Kidney (tissue), 14 donors: ENCODE data around the gene WDFY2. TPM values are rescaled to one million over a fixed set of nuclear protein-coding genes. Genes with fewer than 3 reads are reported as not detected.

Experiments
- DNase-seq, 5 donors: peaks; one replicate each; pipeline ENCODE4 v3.0.0-alpha.2; 2013 to 2020
- FAIRE-seq: peaks from 2 replicates; lab custom pipeline; 2012; peaks lifted over from hg19 to GRCh38; lab: Jason Lieb, UNC
- H3K27ac ChIP-seq, 2 donors: one replicate each; pipeline ENCODE4 v1.7.0; 2013; ENCODE audit warnings: low read depth in 2 of 2, low read length in 2 of 2, inconsistent platforms in 1 of 2
- H3K27me3 ChIP-seq: one replicate; pipeline ENCODE4 v1.7.1; 2013; ENCODE audit warnings: low read length, inconsistent platforms; ENCODE audit not compliant: control insufficient read depth, insufficient read depth
- H3K36me3 ChIP-seq, 3 donors: one replicate each; pipeline versions ENCODE4 v1.7.0 to v1.7.1; 2013; ENCODE audit warnings: low read length in 3 of 3, control low read depth in 1 of 3, inconsistent platforms in 1 of 3; ENCODE audit not compliant: insufficient read depth in 3 of 3, control insufficient read depth in 2 of 3
- H3K4me1 ChIP-seq, 3 donors: one replicate each; pipeline versions ENCODE4 v1.7.0 to v1.7.1; 2013; ENCODE audit warnings: low read length in 3 of 3, inconsistent platforms in 1 of 3, low read depth in 1 of 3; ENCODE audit not compliant: control insufficient read depth in 2 of 3, insufficient read depth in 2 of 3
- H3K4me3 ChIP-seq, 3 donors: one replicate each; pipeline versions ENCODE4 v1.7.0 to v1.8.1; 2013; ENCODE audit warnings: low read length in 3 of 3, control low read depth in 1 of 3, inconsistent platforms in 1 of 3
- H3K9ac ChIP-seq, 3 donors: one replicate each; pipeline versions ENCODE4 v1.7.0 to v1.7.1; 2013; ENCODE audit warnings: low read length in 3 of 3, control low read depth in 1 of 3, inconsistent platforms in 1 of 3
- H3K9me3 ChIP-seq, 3 donors: one replicate each; pipeline versions ENCODE4 v1.7.0 to v1.7.1; 2013; ENCODE audit warnings: low read length in 3 of 3, control low read depth in 1 of 3, inconsistent platforms in 1 of 3; ENCODE audit not compliant: control insufficient read depth in 2 of 3, insufficient read depth in 1 of 3
- intact Hi-C: fragments of 100-400 bp; cut with DNase I; formaldehyde crosslinking; loops from one replicate; pipeline ENCODE4 v1.11.1; 2022
- polyA plus RNA-seq: library from polyadenylated mRNA; stranded (reverse); fragments of 350-450 nt; fragmentation: Illumina TruSeq; extraction: RNeasy Lipid Tissue Mini Kit (QIAGEN cat#74804); gene quantifications from one replicate; pipeline ENCODE4 v1.2.3, GENCODE V29; 2014; ENCODE audit warnings: low read depth, low replicate concordance; ENCODE audit not compliant: insufficient read depth
- total RNA-seq: library from RNA; stranded (reverse); fragmentation: NEBNext Ultra II Directional; extraction: Animal tissue kit (Norgen Biotek cat#: 25700); gene quantifications from one replicate; pipeline ENCODE4 v1.2.1, GENCODE V29; 2021
- TF ChIP-seq, protein P1 (sequence below): IDR thresholded peaks from 3 replicates; pipeline ENCODE4 v1.5.1; 2012; ENCODE audit warnings: mild to moderate bottlenecking, moderate library complexity, borderline replicate concordance; ENCODE audit not compliant: insufficient read depth; ENCODE audit errors: extremely low read depth
- donor health status: control.
- donor health status: control.
- donor health status: control.
- donor health status: control.
- donor health status: control.
- donor health status: DM: yes; HTN: yes; CAD: no.
- donor health status: Normal renal cell carcinoma (clear cell type).

The WDFY2 gene
- total and polyA plus RNA-seq, 2 donors from 2014 or later: 4.8 to 13.0 TPM

DNA sequence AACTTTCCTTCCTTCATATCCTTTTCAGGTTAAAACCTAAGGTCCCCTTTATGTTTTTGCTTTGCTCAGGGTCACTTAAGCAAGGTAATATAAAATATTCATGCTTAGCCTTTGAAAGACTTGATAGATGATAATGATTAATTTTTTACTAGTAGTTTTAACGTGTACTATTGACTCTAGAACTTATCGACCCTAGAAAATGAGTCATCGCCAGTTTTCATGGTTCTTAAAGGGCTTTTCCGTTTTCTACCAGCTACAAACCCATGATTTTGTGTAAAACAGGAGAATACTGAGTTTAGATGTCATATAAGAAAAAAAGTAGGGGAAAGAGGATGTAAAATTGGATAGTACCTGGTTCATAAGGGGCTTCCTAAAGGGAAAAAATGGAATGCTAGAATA is 144.0 kb downstream of the WDFY2 start:
- Histone ChIP-seq H3K27ac (no peak overlapping the region), H3K27me3 (no peaks in the 10 kb centered on the region), H3K4me1 (peaks cover 0 to 13% (median 13%) of the 10 kb centered on the region in 3 donors), H3K4me3 (no peak overlapping the region), H3K9me3 (no peaks in the 10 kb centered on the region), H3K9ac (no peak overlapping the region), H3K36me3 (peaks cover 0 to 7% (median 3%) of the 10 kb centered on the region in 3 donors)
- intact Hi-C loops: no loop called here
- FAIRE-seq (no peak), DNase-seq (no peak)
- TF ChIP-seq, protein P1, sequence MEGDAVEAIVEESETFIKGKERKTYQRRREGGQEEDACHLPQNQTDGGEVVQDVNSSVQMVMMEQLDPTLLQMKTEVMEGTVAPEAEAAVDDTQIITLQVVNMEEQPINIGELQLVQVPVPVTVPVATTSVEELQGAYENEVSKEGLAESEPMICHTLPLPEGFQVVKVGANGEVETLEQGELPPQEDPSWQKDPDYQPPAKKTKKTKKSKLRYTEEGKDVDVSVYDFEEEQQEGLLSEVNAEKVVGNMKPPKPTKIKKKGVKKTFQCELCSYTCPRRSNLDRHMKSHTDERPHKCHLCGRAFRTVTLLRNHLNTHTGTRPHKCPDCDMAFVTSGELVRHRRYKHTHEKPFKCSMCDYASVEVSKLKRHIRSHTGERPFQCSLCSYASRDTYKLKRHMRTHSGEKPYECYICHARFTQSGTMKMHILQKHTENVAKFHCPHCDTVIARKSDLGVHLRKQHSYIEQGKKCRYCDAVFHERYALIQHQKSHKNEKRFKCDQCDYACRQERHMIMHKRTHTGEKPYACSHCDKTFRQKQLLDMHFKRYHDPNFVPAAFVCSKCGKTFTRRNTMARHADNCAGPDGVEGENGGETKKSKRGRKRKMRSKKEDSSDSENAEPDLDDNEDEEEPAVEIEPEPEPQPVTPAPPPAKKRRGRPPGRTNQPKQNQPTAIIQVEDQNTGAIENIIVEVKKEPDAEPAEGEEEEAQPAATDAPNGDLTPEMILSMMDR: no peak

DNA sequence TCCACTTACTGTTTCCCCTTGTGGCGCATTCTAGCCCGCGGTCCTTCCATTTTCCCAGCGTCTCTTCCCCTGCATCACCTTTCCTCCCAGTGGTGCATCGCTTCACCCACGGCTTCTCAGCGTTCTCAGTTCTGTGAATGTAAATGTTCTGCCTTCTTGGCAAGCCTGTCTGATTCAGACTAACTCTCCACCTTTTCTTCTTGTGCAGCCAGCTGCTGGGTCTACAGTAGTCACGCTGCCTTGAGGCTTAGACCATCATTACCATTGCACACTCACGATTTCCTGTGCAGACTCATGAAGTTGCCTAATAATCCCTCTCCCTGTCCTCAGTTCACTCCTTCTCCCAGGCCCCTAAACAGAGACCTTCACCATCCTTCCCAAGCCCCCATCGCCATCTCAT is 144.7 kb downstream of the WDFY2 start:
- TF ChIP-seq, protein P1: no peak
- DNase-seq: no peak
- Histone ChIP-seq H3K9me3 (no peaks in the 10 kb centered on the region), H3K36me3 (peaks cover 0 to 7% (median 3%) of the 10 kb centered on the region in 3 donors), H3K4me1 (peaks cover 0 to 13% (median 13%) of the 10 kb centered on the region in 3 donors), H3K27ac (no peak overlapping the region), H3K9ac (no peak overlapping the region), H3K27me3 (no peaks in the 10 kb centered on the region), H3K4me3 (no peak overlapping the region)
- no peak for FAIRE-seq
- intact Hi-C loops: no loop called here

DNA sequence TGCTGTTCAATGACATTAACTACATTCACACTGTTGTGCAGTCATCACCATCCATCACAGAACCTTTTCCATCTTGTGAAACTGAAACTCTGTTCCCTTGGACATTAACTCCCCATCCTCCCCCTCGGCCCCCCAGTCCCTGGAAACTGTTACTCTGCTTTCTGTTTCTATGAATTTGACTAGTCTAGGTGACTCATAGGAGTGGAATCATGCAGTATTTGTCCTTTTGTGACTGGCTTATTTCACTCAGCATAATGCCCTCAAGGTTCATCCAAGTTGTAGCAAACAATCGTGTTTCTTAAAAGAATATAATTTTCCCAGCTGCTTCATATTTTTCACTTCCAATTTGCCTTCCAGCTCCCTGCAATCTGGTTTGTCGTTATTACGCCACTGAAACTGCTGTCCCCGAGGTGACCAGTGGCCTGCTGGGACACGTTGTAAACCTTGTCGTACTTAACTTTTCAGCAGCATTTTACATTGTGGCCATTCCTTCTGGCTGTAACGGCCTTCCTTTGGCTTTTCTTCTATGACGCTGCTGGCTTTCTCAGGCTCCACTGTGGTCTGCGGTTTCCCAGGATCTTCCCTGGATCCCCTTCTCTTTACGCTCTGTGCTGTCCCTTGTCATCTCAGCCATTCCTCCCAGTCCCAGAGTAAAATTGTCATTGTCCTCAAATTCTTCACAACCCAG is 145.7 kb downstream of the WDFY2 start:
- intact Hi-C loops: no loop called here
- FAIRE-seq (no peak), DNase-seq (peak in 1 of 5 donors; percentile 37)
- TF ChIP-seq, protein P1: no peak
- Histone ChIP-seq H3K9me3 (no peaks in the 10 kb centered on the region), H3K9ac (no peak overlapping the region), H3K27me3 (no peaks in the 10 kb centered on the region), H3K36me3 (peaks cover 0 to 7% (median 3%) of the 10 kb centered on the region in 3 donors), H3K27ac (peak overlapping the region; percentile 41 to 49), H3K4me1 (peaks cover 0 to 13% (median 13%) of the 10 kb centered on the region in 3 donors), H3K4me3 (no peak overlapping the region)
